GM08714 (cell line): ENCODE results near the gene MALRD1.

ENCODE experiments used
- H3K4me3 ChIP-seq: fragments of 200-500 bp; sonication (Bioruptor generic); 2 replicates; pipeline ENCODE4 v1.5.1; 2014; ENCODE audit warnings: mild to moderate bottlenecking, low read length, inconsistent platforms
- ZNF274 ChIP-seq: IDR thresholded peaks from 2 replicates; pipeline ENCODE4 v1.6.1; 2012; ENCODE audit warnings: mild to moderate bottlenecking, low read depth, low read length

The MALRD1 gene

GRCh38 chr10:19426034-19426433 lies 377.4 kb downstream of the MALRD1 start:
- H3K4me3 ChIP-seq: no peak overlapping the region
- TF ChIP-seq ZNF274: no peak

- no peak for TF ChIP-seq ZNF274
- H3K4me3 ChIP-seq: no peak overlapping the region
These were observed 383.2 kb downstream of the MALRD1 start for GRCh38 chr10:19431622-19432351.

- no peak for TF ChIP-seq ZNF274
- no peak overlapping the region for H3K4me3 ChIP-seq
These were observed 401.3 kb downstream of the MALRD1 start for GRCh38 chr10:19449860-19450259.

GRCh38 chr10:19451356-19451755 lies 402.8 kb downstream of the MALRD1 start:
- H3K4me3 ChIP-seq: no peak overlapping the region
- TF ChIP-seq ZNF274: no peak

GRCh38 chr10:19451937-19452336 lies 403.3 kb downstream of the MALRD1 start:
- TF ChIP-seq ZNF274: no peak
- H3K4me3 ChIP-seq: no peak overlapping the region

- no peak for TF ChIP-seq ZNF274
- no peak overlapping the region for H3K4me3 ChIP-seq
These were observed 405.4 kb downstream of the MALRD1 start for GRCh38 chr10:19453967-19454366.

- no peak for TF ChIP-seq ZNF274
- H3K4me3 ChIP-seq: no peak overlapping the region
These were observed 413.0 kb downstream of the MALRD1 start for GRCh38 chr10:19461588-19461987.

- no peak for TF ChIP-seq ZNF274
- no peak overlapping the region for H3K4me3 ChIP-seq
These were observed 418.1 kb downstream of the MALRD1 start for GRCh38 chr10:19466709-19467108.

GRCh38 chr10:19468413-19468812 lies 419.8 kb downstream of the MALRD1 start:
- no peak overlapping the region for H3K4me3 ChIP-seq
- no peak for TF ChIP-seq ZNF274

GRCh38 chr10:19469521-19469920 lies 420.9 kb downstream of the MALRD1 start:
- H3K4me3 ChIP-seq: no peak overlapping the region
- TF ChIP-seq ZNF274: no peak

- no peak overlapping the region for H3K4me3 ChIP-seq
These were observed 431.3 kb downstream of the MALRD1 start for GRCh38 chr10:19479854-19480253.

GRCh38 chr10:19480353-19480752 lies 431.8 kb downstream of the MALRD1 start:
- TF ChIP-seq ZNF274: no peak

More at GRCh38 chr10:19479854-19480253, 431.3 kb downstream of the MALRD1 start:
- TF ChIP-seq ZNF274: no peak

GRCh38 chr10:19483421-19483820 lies 434.8 kb downstream of the MALRD1 start:
- TF ChIP-seq ZNF274: no peak
- no peak overlapping the region for H3K4me3 ChIP-seq

More at GRCh38 chr10:19480353-19480752, 431.8 kb downstream of the MALRD1 start:
- H3K4me3 ChIP-seq: no peak overlapping the region

- no peak for TF ChIP-seq ZNF274
- no peak overlapping the region; the same call in 1 of the 2 replicates for H3K4me3 ChIP-seq
These were observed 440.1 kb downstream of the MALRD1 start for GRCh38 chr10:19488592-19489280.

- no peak overlapping the region for H3K4me3 ChIP-seq
- no peak for TF ChIP-seq ZNF274
These were observed 442.6 kb downstream of the MALRD1 start for GRCh38 chr10:19491166-19491565.

GRCh38 chr10:19493917-19494316 lies 445.3 kb downstream of the MALRD1 start:
- no peak overlapping the region for H3K4me3 ChIP-seq
- TF ChIP-seq ZNF274: no peak
